ENCODE results near the gene NAV3.

The NAV3 gene

GRCh38 chr12:78118036-78118435 lies 287.3 kb downstream of the NAV3 start:
- no peak for DNase-seq (ENCODE audit: low read depth in 3 of 3)

GRCh38 chr12:78118486-78118885 lies 287.8 kb downstream of the NAV3 start:
- no peak for DNase-seq (ENCODE audit: low read depth in 3 of 3)

- DNase-seq (ENCODE audit: low read depth in 3 of 3) = no peak
These were observed 288.7 kb downstream of the NAV3 start for GRCh38 chr12:78119351-78119918.

GRCh38 chr12:78120306-78120705 lies 289.6 kb downstream of the NAV3 start:
- DNase-seq (ENCODE audit: low read depth in 3 of 3) = no peak

GRCh38 chr12:78120866-78121560 lies 290.3 kb downstream of the NAV3 start:
- DNase-seq (ENCODE audit: low read depth in 3 of 3) = no peak

- DNase-seq (ENCODE audit: low read depth in 3 of 3) = no peak
These were observed 291.4 kb downstream of the NAV3 start for GRCh38 chr12:78121969-78122610.

GRCh38 chr12:78128211-78128610 lies 297.5 kb downstream of the NAV3 start:
- DNase-seq (ENCODE audit: low read depth in 3 of 3) = no peak

GRCh38 chr12:78143717-78144116 lies 313.0 kb downstream of the NAV3 start:
- no peak for DNase-seq (ENCODE audit: low read depth in 3 of 3)

GRCh38 chr12:78145398-78145797 lies 314.7 kb downstream of the NAV3 start:
- no peak for DNase-seq (ENCODE audit: low read depth in 3 of 3)

GRCh38 chr12:78146365-78146772 lies 315.7 kb downstream of the NAV3 start:
- DNase-seq (ENCODE audit: low read depth in 3 of 3) = no peak

GRCh38 chr12:78149459-78149858 lies 318.8 kb downstream of the NAV3 start:
- DNase-seq (ENCODE audit: low read depth in 3 of 3) = no peak

- no peak for DNase-seq (ENCODE audit: low read depth in 3 of 3)
These were observed 324.9 kb downstream of the NAV3 start for GRCh38 chr12:78155546-78155945.

- no peak for DNase-seq (ENCODE audit: low read depth in 3 of 3)
These were observed 326.1 kb downstream of the NAV3 start for GRCh38 chr12:78156751-78157150.

GRCh38 chr12:78157199-78157598 lies 326.5 kb downstream of the NAV3 start:
- DNase-seq (ENCODE audit: low read depth in 3 of 3) = no peak

GRCh38 chr12:78164154-78164553 lies 333.5 kb downstream of the NAV3 start:
- no peak for DNase-seq (ENCODE audit: low read depth in 3 of 3)

- no peak for DNase-seq (ENCODE audit: low read depth in 3 of 3)
These were observed 336.8 kb downstream of the NAV3 start for GRCh38 chr12:78167510-78167909.

- DNase-seq (ENCODE audit: low read depth in 3 of 3) = no peak
These were observed 340.4 kb downstream of the NAV3 start for GRCh38 chr12:78171061-78171460.

GRCh38 chr12:78176643-78177042 lies 345.9 kb downstream of the NAV3 start:
- DNase-seq (ENCODE audit: low read depth in 3 of 3) = no peak

GRCh38 chr12:78177298-78177697 lies 346.6 kb downstream of the NAV3 start:
- DNase-seq (ENCODE audit: low read depth in 3 of 3) = no peak

GRCh38 chr12:78179346-78179745 lies 348.7 kb downstream of the NAV3 start:
- no peak for DNase-seq (ENCODE audit: low read depth in 3 of 3)

- DNase-seq (ENCODE audit: low read depth in 3 of 3) = no peak
These were observed 351.0 kb downstream of the NAV3 start for GRCh38 chr12:78181544-78182162.

- DNase-seq (ENCODE audit: low read depth in 3 of 3) = no peak
These were observed 353.1 kb downstream of the NAV3 start for GRCh38 chr12:78183824-78184223.

GRCh38 chr12:78185109-78185508 lies 354.4 kb downstream of the NAV3 start:
- DNase-seq (ENCODE audit: low read depth in 3 of 3) = no peak

Data from stimulated activated CD4-positive, alpha-beta T cell treated with anti-CD3 and anti-CD28 coated beads, TNF-alpha, amount 100 ng/mL, for 48 hours (primary cell).